RPMI7951 (cell line): ENCODE data around the gene CLCN5. TPM values are rescaled to one million over a fixed set of nuclear protein-coding genes. Genes with fewer than 3 reads are reported as not detected.

ENCODE experiments used
- total RNA-seq: library from RNA; depleted of rRNA; stranded (reverse); fragments of >200 nt; shearing (Covaris generic); gene quantifications from 2 replicates; pipeline ENCODE4 v1.2.3, GENCODE V29; 2014; rRNA removed

The CLCN5 gene
- total RNA-seq, 1 experiment from 2014 or later: 6.6 TPM

Other genes with a start within 250 kb of the CLCN5 start
- 1.1 and 2.7 TPM in 2 replicates for gene PAGE1, start 226.6 kb upstream of the CLCN5 start, total RNA-seq
- gene PAGE4, start 93.3 kb upstream of the CLCN5 start, total RNA-seq: not detected in 2 replicates
- 1.4 and 1.8 TPM in 2 replicates for gene USP27X, start 43.1 kb upstream of the CLCN5 start, total RNA-seq